ENCODE results near the gene ANKS1B. TPM values are rescaled to one million over a fixed set of nuclear protein-coding genes. Genes with fewer than 3 reads are reported as not detected.

ANKS1B gene
- total and polyA plus RNA-seq, 10 of the 15 experiments (the other 5 are each of a cell fraction or from before 2014, with no cell fraction given): 0.16 to 1.3 (median 0.82) TPM; not detected in 7

DNA sequence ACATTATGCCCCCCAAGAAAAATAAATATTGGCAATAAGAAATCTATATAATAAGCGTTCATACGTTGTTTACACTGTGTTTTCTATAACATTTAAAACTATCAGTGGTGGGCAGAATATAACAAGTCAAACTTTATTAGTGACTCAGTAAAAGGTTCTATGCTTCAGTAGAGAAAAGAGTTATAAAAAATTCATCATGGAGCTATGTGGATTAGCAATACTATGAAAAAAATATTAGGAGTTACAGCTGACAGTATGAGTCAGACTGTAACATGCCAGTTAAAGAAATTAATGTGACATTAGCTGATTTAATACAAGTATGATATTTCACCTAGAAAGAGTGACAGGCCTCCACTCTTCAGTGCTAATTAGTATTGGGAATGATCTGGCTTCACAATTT lies 462.3 kb downstream of the ANKS1B start (continued):
- TF ChIP-seq, protein P1, sequence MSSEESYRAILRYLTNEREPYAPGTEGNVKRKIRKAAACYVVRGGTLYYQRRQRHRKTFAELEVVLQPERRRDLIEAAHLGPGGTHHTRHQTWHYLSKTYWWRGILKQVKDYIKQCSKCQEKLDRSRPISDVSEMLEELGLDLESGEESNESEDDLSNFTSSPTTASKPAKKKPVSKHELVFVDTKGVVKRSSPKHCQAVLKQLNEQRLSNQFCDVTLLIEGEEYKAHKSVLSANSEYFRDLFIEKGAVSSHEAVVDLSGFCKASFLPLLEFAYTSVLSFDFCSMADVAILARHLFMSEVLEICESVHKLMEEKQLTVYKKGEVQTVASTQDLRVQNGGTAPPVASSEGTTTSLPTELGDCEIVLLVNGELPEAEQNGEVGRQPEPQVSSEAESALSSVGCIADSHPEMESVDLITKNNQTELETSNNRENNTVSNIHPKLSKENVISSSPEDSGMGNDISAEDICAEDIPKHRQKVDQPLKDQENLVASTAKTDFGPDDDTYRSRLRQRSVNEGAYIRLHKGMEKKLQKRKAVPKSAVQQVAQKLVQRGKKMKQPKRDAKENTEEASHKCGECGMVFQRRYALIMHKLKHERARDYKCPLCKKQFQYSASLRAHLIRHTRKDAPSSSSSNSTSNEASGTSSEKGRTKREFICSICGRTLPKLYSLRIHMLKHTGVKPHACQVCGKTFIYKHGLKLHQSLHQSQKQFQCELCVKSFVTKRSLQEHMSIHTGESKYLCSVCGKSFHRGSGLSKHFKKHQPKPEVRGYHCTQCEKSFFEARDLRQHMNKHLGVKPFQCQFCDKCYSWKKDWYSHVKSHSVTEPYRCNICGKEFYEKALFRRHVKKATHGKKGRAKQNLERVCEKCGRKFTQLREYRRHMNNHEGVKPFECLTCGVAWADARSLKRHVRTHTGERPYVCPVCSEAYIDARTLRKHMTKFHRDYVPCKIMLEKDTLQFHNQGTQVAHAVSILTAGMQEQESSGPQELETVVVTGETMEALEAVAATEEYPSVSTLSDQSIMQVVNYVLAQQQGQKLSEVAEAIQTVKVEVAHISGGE (CRISPR knock-in tag; IDR thresholded peaks at IDR 0.05): no peak
- TF ChIP-seq CHD2 (IDR thresholded peaks at IDR 0.05; ENCODE audit: borderline replicate concordance, low read depth, low read length) (no peak), CUX1 (IDR thresholded peaks at IDR 0.05; ENCODE audit: insufficient replicate concordance, low read depth, low read length) (no peak), IKZF1 (conservative IDR thresholded peaks at IDR 0.05) (no peak), ATF7 (IDR thresholded peaks at IDR 0.05; ENCODE audit: low read depth) (no peak), BHLHE40 (IDR thresholded peaks at IDR 0.05; ENCODE audit: borderline replicate concordance in 1 of 2, low read depth in 2 of 2, low read length in 1 of 2) (no peak)
